Vagina (tissue), 2 donors: Measurements from ENCODE around the gene VWA1. TPM values are rescaled to one million over a fixed set of nuclear protein-coding genes. Genes with fewer than 3 reads are reported as not detected.
A peak's percentile ranks its signal among the peaks of the same experiment; 100 is the strongest.
"Not testable (repeated sequence)": the region's sequence is repeated elsewhere in the genome, so short reads cannot be mapped to it uniquely, and the experiment has no call there.

Source experiments
- DNase-seq, 2 donors: peaks; one replicate each; pipeline ENCODE4 v3.0.0-alpha.2; 2017; ENCODE audit errors: extremely low spot score in 2 of 2
- H3K27ac ChIP-seq: fragments of 200-600 bp; sonication (generic); one replicate; pipeline ENCODE4 v1.5.1; 2019
- H3K27me3 ChIP-seq: fragments of 200-600 bp; sonication (generic); one replicate; pipeline ENCODE4 v1.5.1; 2019
- H3K36me3 ChIP-seq, 2 donors: fragments of 200-600 bp; sonication (generic); one replicate each; pipeline ENCODE4 v1.5.1; 2017 to 2019
- H3K4me1 ChIP-seq: fragments of 200-600 bp; sonication (generic); one replicate; pipeline ENCODE4 v1.5.1; 2019
- H3K4me3 ChIP-seq, 2 donors: fragments of 200-600 bp; sonication (generic); 1 replicate in 1 of 2; 2 replicates in 1 of 2; pipeline ENCODE4 v1.5.1; 2016 to 2019
- H3K9me3 ChIP-seq: fragments of 200-600 bp; sonication (generic); one replicate; pipeline ENCODE4 v1.5.1; 2019
- CTCF ChIP-seq, 3 experiments: fragments of 450-650 bp in 2 of 3; fragments of 200-600 bp in 1 of 3; sonication (generic) in 1 of 3; IDR thresholded peaks; one replicate each; pipeline ENCODE4 v1.5.1; 2017 to 2019; ENCODE audit warnings: antibody characterized with exemption in 3 of 3, mild to moderate bottlenecking in 2 of 3, moderate library complexity in 2 of 3
- POLR2A ChIP-seq, 2 donors: fragments of 450-650 bp; IDR thresholded peaks; one replicate each; pipeline ENCODE4 v1.6.1; 2017; ENCODE audit warnings: antibody characterized with exemption in 2 of 2, mild to moderate bottlenecking in 2 of 2, moderate library complexity in 2 of 2
- POLR2AphosphoS5 ChIP-seq, 2 donors: sonication (generic); formaldehyde crosslinking; IDR thresholded peaks; one replicate each; pipeline ENCODE4 v1.9.0; 2017; ENCODE audit warnings: antibody characterized with exemption in 2 of 2, mild to moderate bottlenecking in 2 of 2, low read depth in 1 of 2; ENCODE audit not compliant: insufficient read depth in 1 of 2
- intact Hi-C: fragments of 100-400 bp; cut with DNase I; formaldehyde crosslinking; loops from one replicate; pipeline ENCODE4 v1.15.1; 2023
- total RNA-seq: library from RNA; depleted of rRNA; stranded (reverse); fragments of >200 nt; gene quantifications from one replicate; pipeline ENCODE4 v1.2.3, GENCODE V29; 2016

The VWA1 gene
- total RNA-seq, 1 donor from 2014 or later, result 35.8 TPM

- Histone ChIP-seq H3K27ac (no peak overlapping the region), H3K4me1 (no peaks in the 10 kb centered on the region), H3K36me3 (no peaks in the 10 kb centered on the region), H3K4me3 (peak overlapping the region in 1 of 2 donors; percentile 6), H3K27me3 (no peaks in the 10 kb centered on the region), H3K9me3 (no peaks in the 10 kb centered on the region)
- DNase-seq, result no peak
- intact Hi-C loops, result no loop called here
- TF ChIP-seq POLR2AphosphoS5 (IDR thresholded peaks at IDR 0.05; ENCODE audit: insufficient read depth in 1 of 2, low read depth in 1 of 2), result no peak
Observed at GRCh38 chr1:1462318-1462966, 27.0 kb downstream of the VWA1 start.

- no peaks in the 10 kb centered on the region for H3K4me1 ChIP-seq
- TF ChIP-seq CTCF (IDR thresholded peaks at IDR 0.05) (no peak), POLR2AphosphoS5 (IDR thresholded peaks at IDR 0.05; ENCODE audit: insufficient read depth in 1 of 2, low read depth in 1 of 2) (no peak), POLR2A (IDR thresholded peaks at IDR 0.05) (no peak)
Observed at GRCh38 chr1:1463312-1463711, 27.8 kb downstream of the VWA1 start.

GRCh38 chr1:1468196-1468985, 32.9 kb downstream of the VWA1 start:
- H3K36me3 ChIP-seq, DNase-seq, intact Hi-C loops, H3K27me3 ChIP-seq, H3K27ac ChIP-seq, H3K4me3 ChIP-seq, H3K9me3 ChIP-seq: not testable (repeated sequence)
- peaks cover 20% of the 10 kb centered on the region for H3K4me1 ChIP-seq

More at GRCh38 chr1:1463312-1463711, 27.8 kb downstream of the VWA1 start:
- Histone ChIP-seq H3K27me3 (no peaks in the 10 kb centered on the region), H3K36me3 (no peaks in the 10 kb centered on the region), H3K4me3 (no peak overlapping the region), H3K9me3 (no peaks in the 10 kb centered on the region), H3K27ac (no peak overlapping the region)
- intact Hi-C loops, result no loop called here
- no peak for DNase-seq

- Histone ChIP-seq H3K4me1 (peaks cover 32% of the 10 kb centered on the region), H3K27ac (peak overlapping the region; percentile 79), H3K9me3 (no peaks in the 10 kb centered on the region), H3K27me3 (no peaks in the 10 kb centered on the region), H3K36me3 (no peaks in the 10 kb centered on the region), H3K4me3 (peak overlapping the region; percentile 63 to 71)
- intact Hi-C loops, result no loop called here
- DNase-seq, result no peak
- TF ChIP-seq POLR2AphosphoS5 (IDR thresholded peaks at IDR 0.05; ENCODE audit: insufficient read depth in 1 of 2, low read depth in 1 of 2) (no peak), CTCF (IDR thresholded peaks at IDR 0.05) (no peak), POLR2A (IDR thresholded peaks at IDR 0.05) (no peak)
Observed at GRCh38 chr1:1470626-1471388, 35.3 kb downstream of the VWA1 start.

- intact Hi-C loops, result no loop called here
- Histone ChIP-seq H3K27ac (peak within 1 kb of the TSS; percentile 79), H3K27me3 (no peaks in the 10 kb centered on the region), H3K36me3 (no peaks in the 10 kb centered on the region), H3K4me1 (peaks cover 32% of the 10 kb centered on the region), H3K4me3 (peak within 1 kb of the TSS; percentile 63 to 71), H3K9me3 (no peaks in the 10 kb centered on the region)
- peak in 1 of 2 donors; percentile 10 for TF ChIP-seq POLR2A (IDR thresholded peaks at IDR 0.05)
- TF ChIP-seq POLR2AphosphoS5 (IDR thresholded peaks at IDR 0.05; ENCODE audit: insufficient read depth in 1 of 2, low read depth in 1 of 2), result peak; percentile 85 to 96
- TF ChIP-seq CTCF (IDR thresholded peaks at IDR 0.05), result no peak
- DNase-seq, result peak in 1 of 2 donors; percentile 89
Observed at GRCh38 chr1:1471389-1472052, 36.0 kb downstream of the VWA1 start, which contains the start of gene ATAD3B. Gene ATAD3B (plus strand): TSS chr1:1471765. CDS start chr1:1471885, 120 bp downstream.

GRCh38 chr1:1472053-1472876, 36.8 kb downstream of the VWA1 start:
- H3K9me3 ChIP-seq, H3K27ac ChIP-seq, H3K27me3 ChIP-seq, intact Hi-C loops, DNase-seq, H3K36me3 ChIP-seq: not testable (repeated sequence)
- Histone ChIP-seq H3K4me3 (peak overlapping the region; percentile 63 to 71), H3K4me1 (peaks cover 32% of the 10 kb centered on the region)

GRCh38 chr1:1476011-1476410, 40.5 kb downstream of the VWA1 start:
- DNase-seq, intact Hi-C loops, H3K27ac ChIP-seq, H3K4me3 ChIP-seq, H3K9me3 ChIP-seq, H3K27me3 ChIP-seq: not testable (repeated sequence)
- peaks cover 7 to 21% of the 10 kb centered on the region in 2 donors for H3K36me3 ChIP-seq
- peaks cover 24% of the 10 kb centered on the region for H3K4me1 ChIP-seq
